ENCODE measurements around the gene FANCL.
"Not testable (repeated sequence)": the region's sequence is repeated elsewhere in the genome, so short reads cannot be mapped to it uniquely, and the experiment has no call there.

- TF ChIP-seq CTCF (IDR thresholded peaks at IDR 0.05); SREBF2 (IDR thresholded peaks at IDR 0.05); ZFP36 (IDR thresholded peaks at IDR 0.05; ENCODE audit: borderline replicate concordance, partially characterized antibody); POLR2A (IDR thresholded peaks at IDR 0.05; ENCODE audit: low read length); EP300 (IDR thresholded peaks at IDR 0.05); JUN (IDR thresholded peaks at IDR 0.05); FOSL2 (IDR thresholded peaks at IDR 0.05); FOSL2 (CRISPR knock-in tag; IDR thresholded peaks at IDR 0.05); GATA3 (IDR thresholded peaks at IDR 0.05; ENCODE audit: borderline replicate concordance); REST (IDR thresholded peaks at IDR 0.05); JUNB (IDR thresholded peaks at IDR 0.05); E2F6 (IDR thresholded peaks at IDR 0.05; ENCODE audit: borderline replicate concordance, low read depth): not testable (repeated sequence)
Observed at GRCh38 chr2:58258456-58258855, 17.3 kb upstream of the FANCL start.

All from A549 (cell line).